Neuronal stem cell (in vitro differentiated cells): Measurements from ENCODE around the gene LARP4.

ENCODE experiments used
- DNase-seq: peaks from one replicate; pipeline ENCODE4 v3.0.0-alpha.2; 2013; ENCODE audit warnings: low spot score
- H2AFZ ChIP-seq: one replicate; pipeline ENCODE4 v1.6.1; 2013; ENCODE audit warnings: mild to moderate bottlenecking, low read length, inconsistent platforms
- H2AK5ac ChIP-seq: 2 replicates; pipeline ENCODE4 v1.6.1; 2013; ENCODE audit warnings: low read depth, mild to moderate bottlenecking, inconsistent platforms, low read length, moderate library complexity, mixed read lengths
- H2BK120ac ChIP-seq: 2 replicates; pipeline ENCODE4 v1.6.1; 2013; ENCODE audit warnings: low read depth, mild to moderate bottlenecking, inconsistent platforms, low read length, moderate library complexity, mixed read lengths
- H2BK12ac ChIP-seq: one replicate; pipeline ENCODE4 v1.6.1; 2013; ENCODE audit warnings: low read length, inconsistent platforms
- H2BK15ac ChIP-seq: 2 replicates; pipeline ENCODE4 v1.6.1; 2013; ENCODE audit warnings: mild to moderate bottlenecking, low read length, inconsistent platforms, mixed read lengths
- H2BK5ac ChIP-seq: one replicate; pipeline ENCODE4 v1.6.1; 2013; ENCODE audit warnings: inconsistent platforms, mild to moderate bottlenecking, low read length, moderate library complexity
- H3K14ac ChIP-seq: one replicate; pipeline ENCODE4 v1.6.1; 2013; ENCODE audit warnings: low read length, inconsistent platforms
- H3K18ac ChIP-seq: 2 replicates; pipeline ENCODE4 v1.6.1; 2013; ENCODE audit warnings: low read length, inconsistent platforms
- H3K23ac ChIP-seq: 2 replicates; pipeline ENCODE4 v1.6.1; 2013; ENCODE audit warnings: low read depth, mild to moderate bottlenecking, mixed read lengths, low read length, inconsistent platforms; ENCODE audit not compliant: poor library complexity
- H3K27ac ChIP-seq: replicated peaks from 3 replicates; pipeline ENCODE4 v1.5.1; 2013; ENCODE audit warnings: low read length, inconsistent platforms
- H3K27me3 ChIP-seq, 3 experiments: 2 replicates each; pipeline ENCODE4 v1.6.1; 2013; ENCODE audit warnings: low read length in 3 of 3, mild to moderate bottlenecking in 2 of 3, inconsistent platforms in 1 of 3, low read depth in 1 of 3, mixed read lengths in 1 of 3, moderate library complexity in 1 of 3; ENCODE audit not compliant: control insufficient read depth in 3 of 3, insufficient read depth in 3 of 3
- H3K36me3 ChIP-seq, 2 donors: replicated peaks in 1 of 2; 2 replicates each; pipeline ENCODE4 v1.6.1; 2013; ENCODE audit warnings: low read length in 2 of 2; ENCODE audit not compliant: control insufficient read depth in 2 of 2, insufficient read depth in 2 of 2
- H3K4ac ChIP-seq: 2 replicates; pipeline ENCODE4 v1.6.1; 2013; ENCODE audit warnings: inconsistent platforms, mild to moderate bottlenecking, low read length, moderate library complexity
- H3K4me1 ChIP-seq, 2 donors: 1 replicate in 1 of 2; 2 replicates in 1 of 2; pipeline ENCODE4 v1.6.1; 2013; ENCODE audit warnings: low read length in 2 of 2, low read depth in 1 of 2; ENCODE audit not compliant: control insufficient read depth in 2 of 2, insufficient read depth in 1 of 2
- H3K4me2 ChIP-seq: one replicate; pipeline ENCODE4 v1.6.1; 2013; ENCODE audit warnings: mild to moderate bottlenecking, low read length, inconsistent platforms; ENCODE audit not compliant: insufficient read depth, poor library complexity, severe bottlenecking
- H3K4me3 ChIP-seq, 2 donors: 2 replicates each; pipeline ENCODE4 v1.5.1; 2013; ENCODE audit warnings: low read length in 2 of 2, mild to moderate bottlenecking in 2 of 2, inconsistent platforms in 1 of 2, moderate library complexity in 1 of 2
- H3K79me1 ChIP-seq: one replicate; pipeline ENCODE4 v1.6.1; 2013; ENCODE audit warnings: low read depth, mild to moderate bottlenecking, inconsistent platforms, low read length, moderate library complexity
- H3K9ac ChIP-seq: one replicate; pipeline ENCODE4 v1.6.1; 2013; ENCODE audit warnings: mild to moderate bottlenecking, low read depth, low read length, inconsistent platforms; ENCODE audit not compliant: poor library complexity
- H3K9me3 ChIP-seq, 2 donors: replicated peaks in 1 of 2; 2 replicates each; pipeline versions ENCODE3 to v1.6.1; 2013; ENCODE audit warnings: low read length in 2 of 2, mild to moderate bottlenecking in 2 of 2, inconsistent platforms in 1 of 2, low read depth in 1 of 2, mixed read lengths in 1 of 2, moderate library complexity in 1 of 2; ENCODE audit not compliant: control insufficient read depth in 2 of 2, insufficient read depth in 1 of 2
- H4K8ac ChIP-seq: one replicate; pipeline ENCODE4 v1.6.1; 2013; ENCODE audit warnings: low read depth, mild to moderate bottlenecking, inconsistent platforms, low read length, moderate library complexity
- H4K91ac ChIP-seq: one replicate; pipeline ENCODE4 v1.6.1; 2013; ENCODE audit warnings: low read length, low read depth, mild to moderate bottlenecking, inconsistent platforms; ENCODE audit not compliant: poor library complexity
- WGBS, 2 donors: extraction: QIAGEN DNeasy Blood & Tissue Kit; methylation state at CpG; one replicate each; pipeline ENCODE4 v1.1.7; 2013; ENCODE audit warnings: missing lambda C conversion rate in 2 of 2, mixed read lengths in 1 of 2; ENCODE audit not compliant: insufficient read length in 2 of 2, insufficient replicate concordance in 1 of 2; ENCODE audit errors: extremely low coverage in 2 of 2; 5-methylcytosine and 5-hydroxymethylcytosine counted together

LARP4 gene

GRCh38 chr12:50400104-50400637, 514 bp upstream of the LARP4 start:
- H3K79me1 ChIP-seq = peaks cover 2% of the 10 kb centered on the region
- H2AK5ac ChIP-seq = no peak overlapping the region
- H3K18ac ChIP-seq = no peak overlapping the region
- H3K27ac ChIP-seq = peak overlapping the region; percentile 84
- no peak overlapping the region for H2BK12ac ChIP-seq
- H3K23ac ChIP-seq = no peak overlapping the region
- no peak for DNase-seq
- H4K91ac ChIP-seq = no peak overlapping the region
- no peak overlapping the region for H4K8ac ChIP-seq
- no peaks in the 10 kb centered on the region for H3K27me3 ChIP-seq
- no peak overlapping the region for H2BK120ac ChIP-seq
- H2AFZ ChIP-seq = peak overlapping the region; percentile 90
- WGBS, 2 donors = no CpG with 5 or more reads among the region's 8 CpGs
- H3K4me2 ChIP-seq = peak overlapping the region; percentile 52
- peaks cover 0 to 6% of the 10 kb centered on the region in 2 donors for H3K4me1 ChIP-seq
- no peaks in the 10 kb centered on the region for H3K9me3 ChIP-seq
- no peak overlapping the region for H2BK5ac ChIP-seq
- no peak overlapping the region for H3K4ac ChIP-seq
- peak overlapping the region; percentile 74 to 88 for H3K4me3 ChIP-seq
- peaks cover 0 to 7% of the 10 kb centered on the region in 2 donors for H3K36me3 ChIP-seq
- no peak overlapping the region for H3K9ac ChIP-seq
- no peak overlapping the region for H3K14ac ChIP-seq
- no peak overlapping the region for H2BK15ac ChIP-seq

- peak; percentile 6 for DNase-seq
- Histone ChIP-seq H2BK5ac (peak overlapping the region; percentile 72), H3K79me1 (peaks cover 2% of the 10 kb centered on the region), H2AK5ac (no peak overlapping the region), H2BK120ac (no peak overlapping the region), H3K9me3 (no peaks in the 10 kb centered on the region), H2BK12ac (no peak overlapping the region), H3K4me2 (peak overlapping the region; percentile 58), H3K9ac (no peak overlapping the region), H3K27ac (peak overlapping the region; percentile 96), H2AFZ (peak overlapping the region; percentile 90), H3K27me3 (no peaks in the 10 kb centered on the region), H3K36me3 (peaks cover 0 to 7% of the 10 kb centered on the region in 2 donors), H4K91ac (no peak overlapping the region), H4K8ac (no peak overlapping the region), H3K4ac (no peak overlapping the region), H3K23ac (no peak overlapping the region), H3K18ac (peak overlapping the region; percentile 72), H3K14ac (no peak overlapping the region), H3K4me3 (peak overlapping the region; percentile 88 to 93), H3K4me1 (peaks cover 0 to 6% of the 10 kb centered on the region in 2 donors), H2BK15ac (no peak overlapping the region)
- no CpG with 5 or more reads among the region's 16 CpGs for WGBS, 2 donors
Measured at GRCh38 chr12:50401500-50402081, 906 bp downstream of the LARP4 start.

GRCh38 chr12:50402264-50403000, 1.7 kb downstream of the LARP4 start:
- H3K79me1 ChIP-seq = peaks cover 2% of the 10 kb centered on the region
- no peak overlapping the region for H2BK5ac ChIP-seq
- H2BK15ac ChIP-seq = no peak overlapping the region
- DNase-seq = no peak
- H3K9ac ChIP-seq = no peak overlapping the region
- H3K9me3 ChIP-seq = no peaks in the 10 kb centered on the region
- H3K14ac ChIP-seq = no peak overlapping the region
- H3K18ac ChIP-seq = no peak overlapping the region
- H3K4me3 ChIP-seq = peak overlapping the region in 1 of 2 donors; percentile 88
- no CpG with 5 or more reads among the region's 7 CpGs for WGBS, 2 donors
- H3K36me3 ChIP-seq = peaks cover 0 to 7% of the 10 kb centered on the region in 2 donors
- no peak overlapping the region for H3K4me2 ChIP-seq
- no peak overlapping the region for H2BK120ac ChIP-seq
- no peak overlapping the region for H2BK12ac ChIP-seq
- peaks cover 0 to 6% of the 10 kb centered on the region in 2 donors for H3K4me1 ChIP-seq
- no peak overlapping the region for H3K23ac ChIP-seq
- H2AK5ac ChIP-seq = no peak overlapping the region
- no peak overlapping the region for H2AFZ ChIP-seq
- no peak overlapping the region for H4K91ac ChIP-seq
- no peak overlapping the region for H4K8ac ChIP-seq
- H3K27ac ChIP-seq = no peak overlapping the region
- no peaks in the 10 kb centered on the region for H3K27me3 ChIP-seq
- no peak overlapping the region for H3K4ac ChIP-seq

- no peaks in the 10 kb centered on the region for H3K9me3 ChIP-seq
- H2BK15ac ChIP-seq = no peak overlapping the region
- H4K91ac ChIP-seq = no peak overlapping the region
- no peak overlapping the region for H2BK5ac ChIP-seq
- H3K79me1 ChIP-seq = peaks cover 2% of the 10 kb centered on the region
- H3K27ac ChIP-seq = no peak overlapping the region
- H3K27me3 ChIP-seq = no peaks in the 10 kb centered on the region
- H3K14ac ChIP-seq = no peak overlapping the region
- H2BK12ac ChIP-seq = no peak overlapping the region
- H4K8ac ChIP-seq = no peak overlapping the region
- no peak overlapping the region for H2BK120ac ChIP-seq
- no peak overlapping the region for H2AFZ ChIP-seq
- WGBS, 2 donors = no CpG with 5 or more reads among the region's 3 CpGs
- no peak overlapping the region for H2AK5ac ChIP-seq
- H3K4me1 ChIP-seq = peaks cover 0 to 6% of the 10 kb centered on the region in 2 donors
- DNase-seq = no peak
- no peak overlapping the region for H3K4ac ChIP-seq
- H3K4me2 ChIP-seq = no peak overlapping the region
- H3K23ac ChIP-seq = no peak overlapping the region
- no peak overlapping the region for H3K18ac ChIP-seq
- H3K4me3 ChIP-seq = peak overlapping the region in 1 of 2 donors; percentile 88
- H3K9ac ChIP-seq = no peak overlapping the region
- peaks cover 0 to 12% of the 10 kb centered on the region in 2 donors for H3K36me3 ChIP-seq
Measured at GRCh38 chr12:50403001-50403440, 2.3 kb downstream of the LARP4 start.
